Fibroblast of peridontal ligament (primary cell): ENCODE measurements around the gene SPATA31D3.
"Not testable (repeated sequence)": the region's sequence is repeated elsewhere in the genome, so short reads cannot be mapped to it uniquely, and the experiment has no call there.

ENCODE experiments used
- DNase-seq: peaks from one replicate; pipeline ENCODE4 v3.0.0-alpha.2; 2010; ENCODE audit errors: extremely low read depth

SPATA31D3 gene

GRCh38 chr9:81979196-81979595, 35.9 kb downstream of the SPATA31D3 start:
- DNase-seq: no peak

DNA sequence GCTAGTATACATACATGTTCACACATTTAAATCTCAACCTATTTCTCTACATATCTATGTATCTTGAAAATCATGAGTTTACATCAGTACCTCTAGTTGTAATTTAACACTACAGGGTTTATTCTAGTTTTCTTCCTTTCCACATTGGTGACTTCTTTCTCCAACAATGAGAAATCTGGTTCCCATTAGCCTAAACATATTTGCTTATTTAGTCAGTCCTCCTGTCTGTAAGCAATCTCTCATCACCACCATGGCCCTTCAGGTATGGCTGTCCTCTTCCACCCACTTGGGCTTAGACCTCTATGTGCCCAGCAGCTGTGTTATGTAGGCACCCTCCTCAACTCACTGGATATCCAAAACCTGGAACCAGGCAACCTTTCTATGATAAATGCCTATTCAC, 37.3 kb downstream of the SPATA31D3 start:
- peak; percentile 47 for DNase-seq

DNA sequence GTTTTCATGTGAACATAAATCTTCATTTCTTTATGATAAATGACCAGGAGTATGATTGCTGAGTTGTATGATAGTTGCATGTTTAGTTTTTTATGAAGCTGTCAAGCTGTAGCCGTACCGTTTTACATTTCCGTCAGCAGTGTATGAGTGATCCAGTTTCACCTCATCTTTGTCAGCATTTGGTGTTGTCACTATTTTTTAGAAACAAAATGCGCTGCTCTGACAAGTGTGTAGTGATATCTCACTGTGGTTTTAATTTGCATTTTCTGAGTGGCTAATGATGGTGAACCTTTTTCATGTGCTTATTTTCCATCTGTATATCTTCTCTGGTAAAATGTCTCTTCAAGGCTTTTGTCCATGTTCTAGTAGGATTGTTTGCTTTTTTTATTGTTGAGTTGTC, 38.6 kb downstream of the SPATA31D3 start:
- DNase-seq: no peak

DNA sequence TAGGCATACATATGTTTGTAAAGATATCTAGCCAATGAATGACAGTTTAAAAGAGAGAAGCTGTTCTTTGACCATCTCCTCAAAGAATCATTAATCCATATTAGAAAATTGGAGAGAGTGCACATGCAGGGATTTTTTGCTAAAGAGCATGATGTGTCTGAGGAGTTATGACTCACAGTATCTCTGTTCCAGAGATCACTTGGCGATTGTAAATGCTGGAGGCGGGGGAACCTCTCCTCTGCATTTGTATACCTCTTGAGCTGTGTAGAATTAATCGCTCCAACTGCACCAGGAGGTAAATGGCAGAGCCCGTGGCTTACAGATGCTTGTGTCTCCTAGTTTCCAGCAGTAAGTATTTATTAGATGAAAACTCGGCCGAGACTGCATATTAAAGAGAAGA, 41.6 kb downstream of the SPATA31D3 start:
- DNase-seq: peak; percentile 7

- DNase-seq: no peak
Observed at GRCh38 chr9:81986051-81986450, 42.8 kb downstream of the SPATA31D3 start.

DNA sequence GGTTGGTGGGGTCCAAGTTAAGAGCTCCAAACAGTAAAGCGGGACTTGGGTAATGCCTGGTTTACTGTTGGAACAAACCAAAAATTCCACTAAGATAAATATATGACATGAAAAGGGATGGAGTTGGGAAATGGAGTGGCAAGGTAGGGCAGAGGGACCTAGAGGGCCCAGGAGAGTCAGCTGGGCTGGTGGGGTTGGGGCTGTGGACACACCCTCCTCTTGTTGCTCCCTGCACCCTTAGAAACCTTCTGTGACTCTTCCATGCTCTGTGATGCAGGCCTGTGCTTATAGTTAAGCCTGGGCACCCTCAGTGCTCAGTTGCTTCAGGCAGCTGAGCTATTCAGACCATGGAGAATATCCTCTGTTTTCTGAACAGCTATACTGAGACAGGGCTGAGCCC, 45.2 kb downstream of the SPATA31D3 start, which contains the start of gene SPATA31D1:
Gene SPATA31D1 (plus strand): TSS at position 301 of the 400 bp plus-strand sequence. CDS start 47 bp downstream, at position 348.
- not testable (repeated sequence) for DNase-seq

DNA sequence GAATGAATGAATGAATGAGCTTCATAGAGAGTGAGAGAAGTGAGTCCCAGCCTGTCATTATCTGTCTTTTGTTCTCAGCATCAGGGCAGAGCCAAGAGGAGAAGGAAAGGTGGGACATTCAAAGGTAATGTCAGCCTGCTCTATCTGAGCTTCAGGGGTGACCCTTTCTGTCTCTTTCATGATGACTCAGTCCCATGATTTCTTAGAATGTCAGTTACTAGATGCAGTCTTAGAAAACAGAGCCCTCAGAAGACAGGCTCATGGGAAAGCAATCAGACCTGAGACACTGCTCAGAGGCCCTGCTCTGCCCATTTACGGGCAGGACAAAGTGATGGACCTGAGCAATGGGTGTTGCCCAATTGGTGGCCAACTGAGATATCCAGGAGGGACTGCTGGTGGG, 46.4 kb downstream of the SPATA31D3 start:
- no peak for DNase-seq

- DNase-seq: no peak
Observed at GRCh38 chr9:81993656-81994055, 50.4 kb downstream of the SPATA31D3 start.
